Upper lobe of left lung (tissue), 4 donors: Measurements from ENCODE around the gene COL9A1.

ENCODE experiments used
- CTCF ChIP-seq, 6 experiments: fragments of 450-650 bp in 4 of 6; fragments of 200-600 bp in 2 of 6; sonication (generic) in 2 of 6; IDR thresholded peaks; one replicate each; pipeline ENCODE4 v1.5.1; 2016 to 2019; ENCODE audit warnings: antibody characterized with exemption in 6 of 6
- EP300 ChIP-seq, 4 donors: sonication (generic); formaldehyde crosslinking; IDR thresholded peaks; one replicate each; pipeline ENCODE4 v1.5.1; 2017; ENCODE audit warnings: antibody characterized with exemption in 4 of 4, control low read depth in 2 of 4
- POLR2A ChIP-seq, 4 donors: fragments of 450-650 bp; IDR thresholded peaks; one replicate each; pipeline ENCODE4 v1.5.1; 2016 to 2017; ENCODE audit warnings: antibody characterized with exemption in 4 of 4, mild to moderate bottlenecking in 2 of 4
- POLR2AphosphoS5 ChIP-seq, 2 donors: sonication (generic); formaldehyde crosslinking; IDR thresholded peaks; one replicate each; pipeline ENCODE4 v1.5.1; 2017; ENCODE audit warnings: antibody characterized with exemption in 2 of 2

GRCh38 chr6:70277470-70277869 is 25.4 kb downstream of the COL9A1 start:
- TF ChIP-seq CTCF (IDR thresholded peaks at IDR 0.05) (no peak), POLR2A (IDR thresholded peaks at IDR 0.05) (no peak), POLR2AphosphoS5 (IDR thresholded peaks at IDR 0.05) (no peak), EP300 (IDR thresholded peaks at IDR 0.05) (no peak)
